Measurements from ENCODE around the gene ITGA2.

DNA sequence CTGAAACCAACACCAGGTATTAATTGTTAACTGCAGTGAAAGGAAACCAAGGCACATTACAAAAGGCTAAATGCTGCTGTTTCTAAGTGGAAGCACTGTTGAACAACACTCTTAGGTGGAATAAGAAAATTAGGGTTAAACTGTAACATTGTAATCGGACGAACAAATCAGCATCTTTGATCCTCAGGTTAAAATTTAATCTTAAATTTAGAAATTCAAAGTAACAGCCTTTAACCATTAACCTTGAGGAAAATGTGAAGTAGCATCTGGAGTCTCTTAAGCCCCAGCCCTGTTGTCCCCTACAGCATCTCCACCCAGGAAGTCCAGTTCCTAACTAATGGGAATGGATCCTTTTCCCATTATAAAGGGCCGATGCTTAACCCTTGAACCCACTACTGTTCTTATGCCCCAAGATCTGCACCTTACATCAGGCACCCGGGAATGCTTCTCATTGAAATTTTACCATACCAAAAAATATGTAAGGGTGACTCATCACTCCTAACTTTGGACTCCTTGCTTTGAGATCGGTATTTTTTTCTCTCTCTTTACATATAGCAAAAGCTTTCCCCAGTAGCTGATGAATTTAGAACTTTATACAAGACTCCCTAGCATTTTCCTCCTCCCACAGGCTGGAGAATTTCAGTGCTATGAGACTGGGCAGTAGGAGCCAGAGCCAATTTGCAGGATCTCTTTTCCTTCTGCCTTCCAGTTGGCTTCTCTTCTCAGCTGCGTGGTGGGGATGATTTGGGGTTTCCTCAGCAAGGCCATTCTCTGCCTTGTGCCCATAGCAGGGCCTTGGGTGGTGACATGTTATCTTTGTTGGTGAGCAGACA is 32.0 kb upstream of the ITGA2 start:
- no peak for TF ChIP-seq POLR2A (IDR thresholded peaks at IDR 0.05)
- TF ChIP-seq, protein P1, sequence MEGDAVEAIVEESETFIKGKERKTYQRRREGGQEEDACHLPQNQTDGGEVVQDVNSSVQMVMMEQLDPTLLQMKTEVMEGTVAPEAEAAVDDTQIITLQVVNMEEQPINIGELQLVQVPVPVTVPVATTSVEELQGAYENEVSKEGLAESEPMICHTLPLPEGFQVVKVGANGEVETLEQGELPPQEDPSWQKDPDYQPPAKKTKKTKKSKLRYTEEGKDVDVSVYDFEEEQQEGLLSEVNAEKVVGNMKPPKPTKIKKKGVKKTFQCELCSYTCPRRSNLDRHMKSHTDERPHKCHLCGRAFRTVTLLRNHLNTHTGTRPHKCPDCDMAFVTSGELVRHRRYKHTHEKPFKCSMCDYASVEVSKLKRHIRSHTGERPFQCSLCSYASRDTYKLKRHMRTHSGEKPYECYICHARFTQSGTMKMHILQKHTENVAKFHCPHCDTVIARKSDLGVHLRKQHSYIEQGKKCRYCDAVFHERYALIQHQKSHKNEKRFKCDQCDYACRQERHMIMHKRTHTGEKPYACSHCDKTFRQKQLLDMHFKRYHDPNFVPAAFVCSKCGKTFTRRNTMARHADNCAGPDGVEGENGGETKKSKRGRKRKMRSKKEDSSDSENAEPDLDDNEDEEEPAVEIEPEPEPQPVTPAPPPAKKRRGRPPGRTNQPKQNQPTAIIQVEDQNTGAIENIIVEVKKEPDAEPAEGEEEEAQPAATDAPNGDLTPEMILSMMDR (IDR thresholded peaks at IDR 0.05 in 4 of 5, conservative IDR thresholded peaks at IDR 0.05 in 1 of 5): no peak
